SK-N-SH (cell line): Measurements from ENCODE around the gene RPRD2.

ENCODE experiments used
- EZH2phosphoT487 ChIP-seq: fragments of 200-600 bp; sonication (generic); IDR thresholded peaks from 2 replicates; pipeline ENCODE4 v1.6.1; 2017; ENCODE audit warnings: low read depth, mixed run types, mild to moderate bottlenecking, antibody characterized with exemption, moderate library complexity, borderline replicate concordance
- JUND ChIP-seq: IDR thresholded peaks from 2 replicates; pipeline ENCODE4 v1.4.0; 2012
- TAF1 ChIP-seq: IDR thresholded peaks from 2 replicates; pipeline ENCODE4 v1.6.1; 2012; ENCODE audit warnings: low read depth, mild to moderate bottlenecking, low read length, moderate library complexity, borderline replicate concordance
- TF ChIP-seq, protein P1 (sequence below): fragments of 200-600 bp; sonication (generic); IDR thresholded peaks from 2 replicates; pipeline ENCODE4 v1.6.1; 2017; ENCODE audit warnings: antibody characterized with exemption, mild to moderate bottlenecking, moderate library complexity

DNA sequence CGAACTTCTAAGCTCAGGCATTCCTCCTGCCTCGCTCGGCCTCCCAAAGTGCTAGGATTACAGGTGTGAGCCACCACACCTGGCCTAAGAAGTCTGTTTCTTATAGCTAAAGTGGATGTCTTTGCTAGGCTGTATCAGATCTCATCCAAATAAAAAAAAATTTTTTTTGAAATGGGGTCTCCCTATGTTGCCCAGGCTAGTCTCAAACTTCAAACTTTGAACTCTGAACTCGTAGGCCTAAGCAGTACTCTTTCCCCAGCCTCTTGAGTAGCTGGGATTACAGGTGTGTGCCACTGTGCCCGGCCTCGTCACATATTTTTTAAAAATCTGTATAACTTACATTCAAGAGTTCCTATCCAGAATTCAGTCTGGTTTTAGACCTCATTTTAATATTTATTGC, 40.5 kb downstream of the RPRD2 start:
- TF ChIP-seq TAF1 (no peak), JUND (no peak), EZH2phosphoT487 (no peak)
- TF ChIP-seq, protein P1, sequence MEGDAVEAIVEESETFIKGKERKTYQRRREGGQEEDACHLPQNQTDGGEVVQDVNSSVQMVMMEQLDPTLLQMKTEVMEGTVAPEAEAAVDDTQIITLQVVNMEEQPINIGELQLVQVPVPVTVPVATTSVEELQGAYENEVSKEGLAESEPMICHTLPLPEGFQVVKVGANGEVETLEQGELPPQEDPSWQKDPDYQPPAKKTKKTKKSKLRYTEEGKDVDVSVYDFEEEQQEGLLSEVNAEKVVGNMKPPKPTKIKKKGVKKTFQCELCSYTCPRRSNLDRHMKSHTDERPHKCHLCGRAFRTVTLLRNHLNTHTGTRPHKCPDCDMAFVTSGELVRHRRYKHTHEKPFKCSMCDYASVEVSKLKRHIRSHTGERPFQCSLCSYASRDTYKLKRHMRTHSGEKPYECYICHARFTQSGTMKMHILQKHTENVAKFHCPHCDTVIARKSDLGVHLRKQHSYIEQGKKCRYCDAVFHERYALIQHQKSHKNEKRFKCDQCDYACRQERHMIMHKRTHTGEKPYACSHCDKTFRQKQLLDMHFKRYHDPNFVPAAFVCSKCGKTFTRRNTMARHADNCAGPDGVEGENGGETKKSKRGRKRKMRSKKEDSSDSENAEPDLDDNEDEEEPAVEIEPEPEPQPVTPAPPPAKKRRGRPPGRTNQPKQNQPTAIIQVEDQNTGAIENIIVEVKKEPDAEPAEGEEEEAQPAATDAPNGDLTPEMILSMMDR: no peak
